Retinal pigment epithelial cell (primary cell): ENCODE results near the gene TMEM190.

Experiments used
- DNase-seq: peaks from one replicate; pipeline ENCODE4 v3.0.0-alpha.2; 2010; ENCODE audit warnings: low read depth
- H3K4me3 ChIP-seq: 2 replicates; pipeline ENCODE4 v1.5.1; 2011; ENCODE audit warnings: mild to moderate bottlenecking, low read length, control low read depth, moderate library complexity
- CTCF ChIP-seq: conservative IDR thresholded peaks from 2 replicates; pipeline ENCODE4 v1.5.1; 2011; ENCODE audit warnings: low read depth, low read length, control low read depth, inconsistent platforms

Gene TMEM190

GRCh38 chr19:55346725-55347441 is 29.7 kb upstream of the TMEM190 start:
- DNase-seq = no peak
- no peak overlapping the region for H3K4me3 ChIP-seq
- TF ChIP-seq CTCF = no peak

- TF ChIP-seq CTCF = no peak
- no peak overlapping the region for H3K4me3 ChIP-seq
- DNase-seq = no peak
Measured at GRCh38 chr19:55347442-55348009, 29.1 kb upstream of the TMEM190 start.

GRCh38 chr19:55348317-55349034 is 28.1 kb upstream of the TMEM190 start:
- H3K4me3 ChIP-seq = no peak overlapping the region
- DNase-seq = no peak
- TF ChIP-seq CTCF = no peak

- DNase-seq = no peak
- TF ChIP-seq CTCF = no peak
Measured at GRCh38 chr19:55350620-55351315, 25.9 kb upstream of the TMEM190 start.

GRCh38 chr19:55352040-55352439 is 24.6 kb upstream of the TMEM190 start:
- no peak overlapping the region for H3K4me3 ChIP-seq
- no peak for DNase-seq
- TF ChIP-seq CTCF = no peak

More at GRCh38 chr19:55350620-55351315, 25.9 kb upstream of the TMEM190 start:
- H3K4me3 ChIP-seq = no peak overlapping the region

- TF ChIP-seq CTCF = no peak
- DNase-seq = no peak
- no peak overlapping the region for H3K4me3 ChIP-seq
Measured at GRCh38 chr19:55352549-55353145, 24.0 kb upstream of the TMEM190 start.
